ENCODE measurements around the gene THBS2.

THBS2 gene

DNA sequence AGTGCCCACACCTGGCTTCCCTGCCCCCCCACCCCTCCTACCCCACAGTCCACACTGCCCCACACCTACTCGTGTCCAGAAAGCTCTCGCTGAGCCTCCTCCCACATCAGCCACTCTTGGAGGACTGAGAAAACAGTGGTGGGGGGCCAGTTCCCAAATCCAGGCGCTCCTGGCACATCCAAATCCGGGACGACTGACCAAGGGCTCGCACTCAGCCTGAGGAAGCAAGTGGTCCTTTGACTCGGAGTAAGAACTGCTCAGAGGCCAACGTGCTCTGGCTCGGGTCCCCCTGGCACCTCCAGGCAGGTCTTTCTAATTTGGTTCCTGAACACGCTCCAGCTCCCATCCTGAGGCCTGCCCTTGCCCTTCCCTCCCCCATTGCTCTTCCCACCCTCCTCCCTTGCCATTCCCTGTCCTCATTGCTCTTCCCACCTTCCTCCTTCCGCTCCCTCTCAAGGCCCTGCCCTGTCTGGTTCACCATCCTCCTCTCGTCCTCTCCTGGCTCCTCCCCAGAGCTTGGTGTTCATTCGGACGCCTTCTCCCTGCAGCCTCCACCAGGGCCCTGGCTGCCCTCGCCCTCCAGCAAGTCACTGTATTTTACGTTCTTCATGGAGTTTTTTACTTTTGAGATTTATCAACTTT is 83.6 kb downstream of the THBS2 start:
- TF ChIP-seq GATA3 (IDR thresholded peaks at IDR 0.05; ENCODE audit: low read depth, low read length) = no peak
- TF ChIP-seq GATA2 (IDR thresholded peaks at IDR 0.05; ENCODE audit: low read depth, low read length) = no peak

DNA sequence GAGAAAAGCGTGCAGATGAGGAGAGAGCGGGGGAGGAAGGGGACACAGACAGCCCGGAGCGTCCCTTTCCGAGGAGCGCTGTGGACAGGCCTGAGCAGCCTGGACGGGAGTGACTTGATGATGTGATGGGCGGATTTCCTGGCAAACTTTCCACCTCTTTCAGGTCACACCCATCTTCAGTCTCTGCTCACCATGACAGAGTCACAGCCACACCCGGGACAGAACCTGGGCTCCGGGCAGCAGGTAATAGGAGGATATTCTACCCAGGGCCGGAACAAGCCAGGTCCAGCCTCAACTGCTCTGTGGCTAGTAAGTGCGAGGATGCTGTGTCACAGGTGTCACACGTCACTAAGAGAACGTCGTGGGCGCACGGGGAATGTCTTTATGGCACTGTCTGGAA is 84.3 kb downstream of the THBS2 start:
- TF ChIP-seq GATA3 (IDR thresholded peaks at IDR 0.05; ENCODE audit: low read depth, low read length) (no peak), GATA2 (IDR thresholded peaks at IDR 0.05; ENCODE audit: low read depth, low read length) (no peak)

GRCh38 chr6:169168706-169169105 is 84.9 kb downstream of the THBS2 start:
- TF ChIP-seq GATA2 (IDR thresholded peaks at IDR 0.05; ENCODE audit: low read depth, low read length) (no peak), GATA3 (IDR thresholded peaks at IDR 0.05; ENCODE audit: low read depth, low read length) (no peak)

DNA sequence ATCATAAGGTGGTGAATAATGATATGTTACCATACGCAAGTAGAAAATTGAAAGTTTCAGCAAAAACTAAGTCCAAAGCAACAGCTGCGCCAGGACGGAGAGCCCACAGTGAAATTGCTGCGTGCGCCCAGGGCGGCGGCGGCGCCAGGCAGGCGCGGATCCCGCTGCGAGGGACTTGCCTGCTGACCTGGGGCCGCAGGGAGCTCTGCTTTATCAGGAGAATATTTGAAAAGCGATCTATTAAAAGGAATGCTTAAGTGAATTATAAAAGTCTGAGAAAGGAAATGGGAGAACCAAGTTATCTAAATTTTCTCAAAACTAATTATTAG is 85.4 kb downstream of the THBS2 start:
- TF ChIP-seq GATA3 (IDR thresholded peaks at IDR 0.05; ENCODE audit: low read depth, low read length) = no peak
- no peak for TF ChIP-seq GATA2 (IDR thresholded peaks at IDR 0.05; ENCODE audit: low read depth, low read length)

DNA sequence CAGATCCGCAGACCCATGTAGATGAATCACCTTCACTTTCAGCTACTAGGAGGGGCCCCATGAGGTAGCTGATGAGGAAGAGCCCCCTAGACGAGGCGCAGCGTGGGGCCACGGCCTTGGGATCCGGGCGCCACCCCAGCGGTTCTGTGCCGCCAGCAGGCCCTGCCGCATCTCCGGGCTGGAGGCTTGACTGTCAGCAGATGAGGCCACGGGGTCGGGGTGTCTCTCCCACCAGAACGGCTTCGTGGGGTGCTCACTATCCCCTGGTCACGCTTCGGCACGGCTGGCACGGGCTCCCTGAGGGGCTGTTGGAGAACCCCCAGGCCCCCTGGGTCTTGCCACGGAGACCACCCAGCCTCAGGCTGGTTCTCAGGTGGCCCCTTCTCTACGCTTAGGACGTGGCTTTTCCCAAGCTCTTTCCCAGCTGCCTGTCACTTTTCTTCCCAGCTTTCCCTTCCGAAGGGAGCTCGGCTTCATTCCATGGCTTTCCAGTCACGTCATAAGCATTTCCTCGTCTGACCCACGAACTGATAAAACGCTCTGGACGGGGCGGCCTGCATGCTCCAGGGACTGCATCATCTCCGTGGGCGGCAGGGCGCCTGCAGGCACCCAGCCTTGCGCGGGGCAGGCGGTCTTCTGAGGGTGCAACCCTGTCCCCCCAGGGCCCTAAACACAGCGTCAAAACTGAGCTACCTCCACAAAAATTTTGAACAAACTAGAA is 85.9 kb downstream of the THBS2 start:
- no peak for TF ChIP-seq GATA3 (IDR thresholded peaks at IDR 0.05; ENCODE audit: low read depth, low read length)
- no peak for TF ChIP-seq GATA2 (IDR thresholded peaks at IDR 0.05; ENCODE audit: low read depth, low read length)

DNA sequence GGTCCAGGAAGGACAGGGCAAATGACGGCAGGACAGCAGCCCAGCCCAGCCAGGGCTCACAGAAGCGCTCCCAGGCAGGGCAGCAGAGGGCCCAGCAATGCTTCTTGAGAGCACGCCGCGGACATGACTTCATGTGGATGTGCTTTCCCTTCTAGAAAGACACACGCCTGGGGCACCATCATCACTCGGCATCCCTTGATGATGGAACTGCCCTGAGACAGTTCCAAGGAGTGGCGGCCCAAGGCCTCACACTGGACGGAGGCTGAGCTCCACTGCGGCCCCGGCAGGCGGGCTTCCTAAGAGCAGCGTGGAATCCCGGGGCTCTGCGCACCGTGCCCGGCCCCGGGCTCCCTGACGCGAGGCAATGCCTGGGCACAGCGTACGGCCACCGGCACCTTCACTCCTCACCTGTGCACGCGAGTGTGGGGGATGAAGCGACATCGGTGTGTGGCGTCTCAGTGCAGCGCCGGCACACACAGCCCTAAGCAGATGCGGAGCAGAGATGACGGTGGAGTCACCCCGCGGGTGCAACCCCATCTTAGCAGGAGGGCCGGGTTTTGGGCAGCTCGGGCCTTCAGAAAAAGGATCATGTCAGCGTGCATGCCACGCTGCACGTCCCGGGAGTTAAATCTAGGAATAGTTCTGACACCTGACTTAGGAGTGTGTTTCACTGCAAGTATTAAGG is 86.6 kb downstream of the THBS2 start:
- no peak for TF ChIP-seq GATA2 (IDR thresholded peaks at IDR 0.05; ENCODE audit: low read depth, low read length)
- TF ChIP-seq GATA3 (IDR thresholded peaks at IDR 0.05; ENCODE audit: low read depth, low read length) = no peak

Measured in SH-SY5Y (cell line).